ENCODE results near the gene STK11IP.

STK11IP gene

DNA sequence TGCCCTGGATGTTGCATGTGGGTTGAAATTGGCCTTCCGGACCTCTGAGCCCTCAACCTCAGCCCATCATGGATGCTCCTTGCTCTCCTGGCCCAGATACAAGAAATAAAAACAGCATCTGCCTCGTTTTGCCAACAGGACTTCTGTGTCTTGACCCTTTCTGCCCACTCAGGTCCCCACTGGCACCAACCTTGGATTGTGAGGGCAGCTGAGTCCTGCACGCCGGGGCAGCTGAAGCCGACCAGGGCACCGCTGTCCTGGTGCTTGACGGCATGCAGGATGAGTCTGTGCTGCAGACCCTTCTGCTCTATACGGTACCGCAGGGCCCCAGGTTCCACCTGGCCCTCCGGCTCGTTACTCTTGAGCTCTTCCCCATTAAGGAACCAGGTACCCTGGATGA is 31.0 kb upstream of the STK11IP start:
- ChIA-PET POLR2A (interaction anchor here (1.9 kb wide), 1 partner anchor 31 kb away, joined by 6 read pairs; the partner anchor contains the start of gene STK11IP), CTCF (no interaction called here)
- DNase-seq (ENCODE audit: extremely low spot score): no peak
- TF ChIP-seq HDGF (IDR thresholded peaks at IDR 0.05; ENCODE audit: borderline replicate concordance) (no peak), LEF1 (IDR thresholded peaks at IDR 0.05; ENCODE audit: borderline replicate concordance) (no peak), L3MBTL2 (conservative IDR thresholded peaks at IDR 0.05) (no peak), SUZ12 (IDR thresholded peaks at IDR 0.05) (no peak), CTBP1 (IDR thresholded peaks at IDR 0.05; ENCODE audit: borderline replicate concordance) (no peak), NFRKB (IDR thresholded peaks at IDR 0.05) (no peak)
- TF ChIP-seq, protein P1, sequence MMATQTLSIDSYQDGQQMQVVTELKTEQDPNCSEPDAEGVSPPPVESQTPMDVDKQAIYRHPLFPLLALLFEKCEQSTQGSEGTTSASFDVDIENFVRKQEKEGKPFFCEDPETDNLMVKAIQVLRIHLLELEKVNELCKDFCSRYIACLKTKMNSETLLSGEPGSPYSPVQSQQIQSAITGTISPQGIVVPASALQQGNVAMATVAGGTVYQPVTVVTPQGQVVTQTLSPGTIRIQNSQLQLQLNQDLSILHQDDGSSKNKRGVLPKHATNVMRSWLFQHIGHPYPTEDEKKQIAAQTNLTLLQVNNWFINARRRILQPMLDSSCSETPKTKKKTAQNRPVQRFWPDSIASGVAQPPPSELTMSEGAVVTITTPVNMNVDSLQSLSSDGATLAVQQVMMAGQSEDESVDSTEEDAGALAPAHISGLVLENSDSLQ (IDR thresholded peaks at IDR 0.05): no peak

- ChIA-PET CTCF (interaction anchor here (0.9 kb wide), 1 partner anchor 26 kb away, joined by 6 read pairs; no protein-coding TSS in a partner anchor), POLR2A (interaction anchor here (1.2 to 1.9 kb wide), 2 partner anchors 11 to 31 kb away, joined by 3 to 6 read pairs; partner anchors contain the start of gene STK11IP)
- TF ChIP-seq L3MBTL2 (conservative IDR thresholded peaks at IDR 0.05) (no peak), ZNF384 (IDR thresholded peaks at IDR 0.05) (no peak)
- no peak for DNase-seq (ENCODE audit: extremely low spot score)
Observed at GRCh38 chr2:219567131-219567530, 30.5 kb upstream of the STK11IP start.

DNA sequence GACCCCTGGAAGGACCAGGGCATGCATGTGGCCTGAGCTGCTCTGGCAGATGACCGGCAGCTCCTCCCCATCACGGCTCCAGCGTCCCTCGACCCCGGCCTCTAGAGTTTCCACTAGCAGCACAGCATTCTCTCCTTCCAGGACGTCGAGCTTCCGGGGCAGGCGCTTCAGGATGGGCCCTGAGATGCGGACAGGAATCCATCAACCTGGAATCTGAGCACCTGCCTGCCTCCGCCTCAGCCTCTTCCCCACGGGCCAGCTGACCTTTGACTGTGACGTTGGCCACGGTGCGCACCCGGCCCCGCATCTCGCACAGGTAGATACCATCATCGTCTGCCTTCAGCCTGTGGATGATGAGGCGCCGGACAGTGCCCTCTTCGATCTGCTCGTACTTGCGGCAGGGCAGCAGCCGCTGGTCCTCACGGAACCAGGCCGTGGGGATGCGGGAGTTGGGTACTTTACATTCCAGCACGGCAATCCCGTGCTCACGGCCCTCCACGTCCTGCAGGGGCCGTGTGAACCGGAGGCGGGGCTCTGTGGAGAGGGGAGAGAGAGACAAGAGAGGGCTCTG is 29.8 kb upstream of the STK11IP start:
- CTCF ChIA-PET: interaction anchor here (0.9 to 1.8 kb wide), 2 partner anchors 8 to 27 kb away, joined by 6 to 7 read pairs; no protein-coding TSS in a partner anchor
- no peak for DNase-seq (ENCODE audit: extremely low spot score)
- TF ChIP-seq, protein P1 (IDR thresholded peaks at IDR 0.05): no peak
- TF ChIP-seq CTBP1 (IDR thresholded peaks at IDR 0.05; ENCODE audit: borderline replicate concordance) (no peak), SUZ12 (IDR thresholded peaks at IDR 0.05) (no peak), SP1 (IDR thresholded peaks at IDR 0.05) (no peak), ZNF384 (IDR thresholded peaks at IDR 0.05) (no peak), FOXA1 (IDR thresholded peaks at IDR 0.05) (no peak), HDGF (IDR thresholded peaks at IDR 0.05; ENCODE audit: borderline replicate concordance) (no peak), NFRKB (IDR thresholded peaks at IDR 0.05) (no peak), BHLHE40 (IDR thresholded peaks at IDR 0.05; ENCODE audit: borderline replicate concordance) (no peak), L3MBTL2 (conservative IDR thresholded peaks at IDR 0.05) (no peak), TARDBP (IDR thresholded peaks at IDR 0.05) (no peak), ARNT (IDR thresholded peaks at IDR 0.05) (no peak), FOXM1 (IDR thresholded peaks at IDR 0.05; ENCODE audit: borderline replicate concordance) (no peak), ELF4 (IDR thresholded peaks at IDR 0.05) (no peak), FOXK2 (IDR thresholded peaks at IDR 0.05) (no peak), LEF1 (IDR thresholded peaks at IDR 0.05; ENCODE audit: borderline replicate concordance) (no peak)
- POLR2A ChIA-PET: interaction anchor here (1.2 to 1.9 kb wide), 2 partner anchors 10 to 30 kb away, joined by 3 to 6 read pairs; partner anchors contain the start of gene STK11IP

DNA sequence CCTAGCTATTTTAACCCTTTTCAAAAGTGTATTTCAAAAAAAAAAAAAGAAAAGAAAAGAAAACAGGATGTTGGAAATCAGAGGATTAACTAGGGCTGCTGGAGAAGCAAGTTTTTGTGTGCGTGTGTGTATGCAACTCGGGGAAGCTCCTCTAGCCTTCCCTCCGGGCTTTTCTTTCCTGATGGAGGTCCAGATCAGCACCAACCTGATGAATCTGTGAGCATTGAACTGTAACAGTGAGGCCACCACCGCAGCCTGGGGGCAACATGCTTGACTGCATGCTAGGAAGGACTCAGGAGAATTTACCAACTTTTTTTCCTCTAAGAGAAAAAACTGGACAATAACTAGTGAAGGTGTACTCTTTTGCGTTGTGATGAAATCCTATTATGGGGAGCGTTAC is 28.6 kb upstream of the STK11IP start:
- ChIA-PET POLR2A (no interaction called here), CTCF (interaction anchor here (0.9 to 1.8 kb wide), 2 partner anchors 8 to 9 kb away, joined by 3 to 7 read pairs; no protein-coding TSS in a partner anchor)
- TF ChIP-seq FOXM1 (IDR thresholded peaks at IDR 0.05; ENCODE audit: borderline replicate concordance) (no peak), CTBP1 (IDR thresholded peaks at IDR 0.05; ENCODE audit: borderline replicate concordance) (no peak), L3MBTL2 (conservative IDR thresholded peaks at IDR 0.05) (no peak), LEF1 (IDR thresholded peaks at IDR 0.05; ENCODE audit: borderline replicate concordance) (no peak), NFRKB (IDR thresholded peaks at IDR 0.05) (no peak), FOXA1 (IDR thresholded peaks at IDR 0.05) (no peak), ZNF384 (IDR thresholded peaks at IDR 0.05) (no peak), SUZ12 (IDR thresholded peaks at IDR 0.05) (no peak), SP1 (IDR thresholded peaks at IDR 0.05) (no peak), FOXK2 (IDR thresholded peaks at IDR 0.05) (no peak)
- no peak for DNase-seq (ENCODE audit: extremely low spot score)

DNA sequence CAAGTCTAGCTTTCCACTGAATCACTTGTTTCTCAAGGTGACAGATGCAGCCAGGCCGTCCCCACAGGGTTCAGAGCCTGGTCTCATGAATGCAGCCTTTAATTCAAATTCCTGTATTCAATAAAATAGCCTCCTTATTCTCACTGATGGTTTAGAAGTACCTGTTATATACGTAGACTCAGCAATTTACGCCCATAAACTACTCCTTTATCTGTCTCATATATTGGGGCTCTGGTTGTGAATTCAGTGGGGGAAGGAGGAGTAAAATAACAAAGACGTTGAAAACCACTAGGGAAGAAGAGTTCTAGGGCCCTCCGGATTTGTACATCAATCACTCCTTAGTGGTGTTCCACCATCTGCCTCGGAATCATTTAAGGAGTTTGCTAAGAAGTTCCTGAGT is 28.0 kb upstream of the STK11IP start:
- ChIA-PET CTCF (interaction anchor here (1.8 kb wide), 1 partner anchor 10 kb away, joined by 7 read pairs; no protein-coding TSS in a partner anchor), POLR2A (no interaction called here)
- no peak for DNase-seq (ENCODE audit: extremely low spot score)
- no peak for TF ChIP-seq NFRKB (IDR thresholded peaks at IDR 0.05)
- no peak for TF ChIP-seq BHLHE40 (IDR thresholded peaks at IDR 0.05; ENCODE audit: borderline replicate concordance)
- no peak for TF ChIP-seq SUZ12 (IDR thresholded peaks at IDR 0.05)
- TF ChIP-seq L3MBTL2 (conservative IDR thresholded peaks at IDR 0.05): no peak
- TF ChIP-seq FOXA1 (IDR thresholded peaks at IDR 0.05): no peak
- TF ChIP-seq FOXK2 (IDR thresholded peaks at IDR 0.05): no peak
- TF ChIP-seq, protein P1 (IDR thresholded peaks at IDR 0.05): no peak
- TF ChIP-seq ZNF384 (IDR thresholded peaks at IDR 0.05): no peak
- no peak for TF ChIP-seq SP1 (IDR thresholded peaks at IDR 0.05)
- no peak for TF ChIP-seq HDGF (IDR thresholded peaks at IDR 0.05; ENCODE audit: borderline replicate concordance)
- no peak for TF ChIP-seq ELF4 (IDR thresholded peaks at IDR 0.05)
- TF ChIP-seq FOXM1 (IDR thresholded peaks at IDR 0.05; ENCODE audit: borderline replicate concordance): no peak
- no peak for TF ChIP-seq CTBP1 (IDR thresholded peaks at IDR 0.05; ENCODE audit: borderline replicate concordance)
- no peak for TF ChIP-seq ARNT (IDR thresholded peaks at IDR 0.05)
- no peak for TF ChIP-seq LEF1 (IDR thresholded peaks at IDR 0.05; ENCODE audit: borderline replicate concordance)
- no peak for TF ChIP-seq TARDBP (IDR thresholded peaks at IDR 0.05)
